Astrocyte of the cerebellum (primary cell): ENCODE measurements around the gene ENTPD6.

Experiments
- DNase-seq: peaks from one replicate; pipeline ENCODE4 v3.0.0-alpha.2; 2011; ENCODE audit warnings: low read depth
- H3K4me3 ChIP-seq: 2 replicates; pipeline ENCODE4 v1.5.1; 2011; ENCODE audit warnings: mild to moderate bottlenecking, low read depth, low read length, moderate library complexity
- in situ Hi-C: cut with HindIII; loops from 2 replicates; pipeline ENCODE4 v1.10.0; 2017; ENCODE audit warnings: low sequenced_read_pairs
- TF ChIP-seq, protein P1 (sequence below): IDR thresholded peaks from 2 replicates; pipeline ENCODE4 v1.5.1; 2012; ENCODE audit warnings: low read length, low read depth, moderate library complexity, mild to moderate bottlenecking; ENCODE audit errors: missing control alignments

The ENTPD6 gene

DNA sequence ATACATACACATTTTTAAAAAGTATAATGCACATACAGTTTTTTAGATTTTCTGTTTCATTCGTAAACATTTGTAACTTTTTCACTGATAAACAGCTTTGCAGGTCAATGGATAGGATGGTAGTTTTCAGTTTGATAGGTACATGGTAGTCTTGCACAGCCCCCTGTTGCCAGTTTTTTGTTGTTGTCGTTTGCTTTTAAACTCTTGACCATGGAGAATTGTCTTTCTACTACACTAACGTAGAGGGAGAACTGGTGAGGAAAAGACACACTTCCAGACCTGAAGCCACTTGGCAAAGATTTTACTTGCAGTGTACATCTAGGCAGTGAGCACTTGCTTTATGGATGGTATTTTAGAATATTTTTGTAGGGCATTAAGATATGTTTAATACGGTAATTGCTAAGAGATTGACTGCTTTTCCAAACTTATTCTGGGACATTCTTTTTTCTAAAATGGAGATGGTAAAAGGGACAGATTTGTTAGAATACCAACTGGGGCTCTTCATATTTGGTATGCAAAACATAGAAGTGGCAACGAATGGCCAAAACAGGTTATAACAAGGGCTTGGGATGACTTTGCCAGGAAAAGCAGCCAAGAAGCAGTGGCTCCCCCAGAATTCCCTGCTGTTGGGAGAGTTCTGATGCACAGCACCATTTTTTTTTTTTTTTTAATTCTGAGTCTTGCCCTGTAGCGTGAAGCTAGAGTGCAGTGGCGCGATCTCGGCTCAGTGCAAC lies 53.9 kb downstream of the ENTPD6 start:
- in situ Hi-C loops, result no loop called here
- TF ChIP-seq, protein P1, sequence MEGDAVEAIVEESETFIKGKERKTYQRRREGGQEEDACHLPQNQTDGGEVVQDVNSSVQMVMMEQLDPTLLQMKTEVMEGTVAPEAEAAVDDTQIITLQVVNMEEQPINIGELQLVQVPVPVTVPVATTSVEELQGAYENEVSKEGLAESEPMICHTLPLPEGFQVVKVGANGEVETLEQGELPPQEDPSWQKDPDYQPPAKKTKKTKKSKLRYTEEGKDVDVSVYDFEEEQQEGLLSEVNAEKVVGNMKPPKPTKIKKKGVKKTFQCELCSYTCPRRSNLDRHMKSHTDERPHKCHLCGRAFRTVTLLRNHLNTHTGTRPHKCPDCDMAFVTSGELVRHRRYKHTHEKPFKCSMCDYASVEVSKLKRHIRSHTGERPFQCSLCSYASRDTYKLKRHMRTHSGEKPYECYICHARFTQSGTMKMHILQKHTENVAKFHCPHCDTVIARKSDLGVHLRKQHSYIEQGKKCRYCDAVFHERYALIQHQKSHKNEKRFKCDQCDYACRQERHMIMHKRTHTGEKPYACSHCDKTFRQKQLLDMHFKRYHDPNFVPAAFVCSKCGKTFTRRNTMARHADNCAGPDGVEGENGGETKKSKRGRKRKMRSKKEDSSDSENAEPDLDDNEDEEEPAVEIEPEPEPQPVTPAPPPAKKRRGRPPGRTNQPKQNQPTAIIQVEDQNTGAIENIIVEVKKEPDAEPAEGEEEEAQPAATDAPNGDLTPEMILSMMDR, result no peak
- peak overlapping the region; percentile 75 for H3K4me3 ChIP-seq
- no peak for DNase-seq

DNA sequence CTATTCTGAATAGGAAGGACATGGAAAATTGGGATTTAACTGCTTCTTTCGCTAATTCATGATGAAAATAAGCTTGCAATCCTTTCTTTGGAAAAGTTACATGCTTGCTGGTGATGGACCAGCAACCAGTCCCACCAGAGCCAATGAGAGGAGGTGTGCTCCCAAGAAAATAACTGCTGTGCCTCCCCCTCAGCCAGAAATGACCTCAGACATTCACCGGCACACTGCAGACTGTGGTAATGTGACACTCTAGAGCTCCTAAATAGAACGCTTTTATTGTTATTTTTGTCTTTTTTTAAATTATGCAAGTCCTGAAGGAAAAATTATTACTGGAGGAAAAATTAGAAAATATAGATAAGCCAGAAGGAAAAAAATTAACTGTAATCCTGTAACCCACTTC lies 55.0 kb downstream of the ENTPD6 start:
- TF ChIP-seq, protein P1, result no peak
- in situ Hi-C loops, result loop anchor here (5.0 kb wide), 1 partner anchor 38 kb away; no protein-coding TSS in a partner anchor
- DNase-seq, result no peak
- H3K4me3 ChIP-seq, result peak overlapping the region; percentile 75

DNA sequence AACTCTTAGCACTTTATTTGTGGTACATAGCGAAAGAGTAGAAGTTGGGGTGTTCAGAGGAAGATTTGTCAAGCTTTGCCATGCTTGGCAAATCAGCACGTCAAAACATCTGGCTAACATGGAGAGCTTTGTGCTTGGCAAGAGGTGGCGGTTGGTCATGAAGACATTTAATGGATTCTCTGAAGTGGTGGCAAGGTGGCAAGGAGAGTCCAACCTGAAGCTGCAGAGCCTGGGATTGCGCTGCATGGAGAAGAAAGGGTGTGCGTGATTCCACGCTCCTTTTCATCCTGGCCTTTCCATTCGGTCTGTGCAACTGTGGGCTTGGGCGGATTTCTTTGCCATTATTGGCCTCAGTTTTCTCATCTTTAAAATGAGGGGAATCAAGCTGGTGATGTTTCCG lies 55.5 kb downstream of the ENTPD6 start:
- DNase-seq, result no peak
- TF ChIP-seq, protein P1, result no peak
- H3K4me3 ChIP-seq, result peak overlapping the region; percentile 75
- in situ Hi-C loops, result loop anchor here (5.0 kb wide), 1 partner anchor 39 kb away; no protein-coding TSS in a partner anchor

DNA sequence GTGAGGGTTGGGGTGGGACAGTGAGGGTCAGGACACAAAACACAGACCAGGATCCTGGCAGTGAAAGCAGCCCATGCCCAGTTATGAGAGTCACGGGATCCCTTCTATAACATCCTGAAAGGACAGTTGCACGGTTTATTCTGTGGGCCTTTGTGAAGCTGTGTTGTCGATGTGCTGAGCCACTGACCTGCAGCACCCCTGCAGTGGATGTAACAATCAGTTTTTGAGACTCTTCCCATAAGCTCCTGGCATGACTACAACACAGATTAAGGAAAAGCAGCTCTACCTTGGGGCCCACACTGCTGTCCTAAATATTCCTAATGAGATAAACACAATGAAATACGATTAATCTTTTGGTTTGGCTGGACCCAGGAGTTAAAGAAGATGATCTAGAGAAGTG lies 56.0 kb downstream of the ENTPD6 start:
- in situ Hi-C loops, result loop anchor here (5.0 kb wide), 1 partner anchor 39 kb away; no protein-coding TSS in a partner anchor
- TF ChIP-seq, protein P1, result no peak
- no peak for DNase-seq
- H3K4me3 ChIP-seq, result peak overlapping the region; percentile 75

DNA sequence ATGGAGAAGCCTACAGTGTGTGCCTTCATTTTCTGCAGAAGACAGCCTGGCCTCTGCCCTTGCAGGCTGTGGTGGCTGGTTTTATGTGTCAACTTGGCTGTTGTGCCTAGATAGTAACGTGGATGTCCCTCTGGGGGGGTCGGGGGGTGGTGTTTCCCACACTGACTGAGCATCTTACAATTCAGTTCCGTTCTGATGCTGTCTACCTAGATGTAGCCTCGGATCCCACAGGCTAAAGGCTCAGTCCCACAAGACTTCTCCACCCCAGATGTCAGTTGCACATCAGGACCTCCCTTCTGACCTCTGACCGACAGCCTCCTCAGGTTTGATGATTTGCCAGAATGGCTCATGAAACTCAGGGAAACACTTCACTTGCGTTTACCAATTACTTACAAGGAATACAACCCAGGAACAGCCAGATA lies 56.7 kb downstream of the ENTPD6 start:
- no peak for DNase-seq
- no peak overlapping the region for H3K4me3 ChIP-seq
- TF ChIP-seq, protein P1, result no peak
- in situ Hi-C loops, result loop anchor here (5.0 kb wide), 1 partner anchor 40 kb away; no protein-coding TSS in a partner anchor

DNA sequence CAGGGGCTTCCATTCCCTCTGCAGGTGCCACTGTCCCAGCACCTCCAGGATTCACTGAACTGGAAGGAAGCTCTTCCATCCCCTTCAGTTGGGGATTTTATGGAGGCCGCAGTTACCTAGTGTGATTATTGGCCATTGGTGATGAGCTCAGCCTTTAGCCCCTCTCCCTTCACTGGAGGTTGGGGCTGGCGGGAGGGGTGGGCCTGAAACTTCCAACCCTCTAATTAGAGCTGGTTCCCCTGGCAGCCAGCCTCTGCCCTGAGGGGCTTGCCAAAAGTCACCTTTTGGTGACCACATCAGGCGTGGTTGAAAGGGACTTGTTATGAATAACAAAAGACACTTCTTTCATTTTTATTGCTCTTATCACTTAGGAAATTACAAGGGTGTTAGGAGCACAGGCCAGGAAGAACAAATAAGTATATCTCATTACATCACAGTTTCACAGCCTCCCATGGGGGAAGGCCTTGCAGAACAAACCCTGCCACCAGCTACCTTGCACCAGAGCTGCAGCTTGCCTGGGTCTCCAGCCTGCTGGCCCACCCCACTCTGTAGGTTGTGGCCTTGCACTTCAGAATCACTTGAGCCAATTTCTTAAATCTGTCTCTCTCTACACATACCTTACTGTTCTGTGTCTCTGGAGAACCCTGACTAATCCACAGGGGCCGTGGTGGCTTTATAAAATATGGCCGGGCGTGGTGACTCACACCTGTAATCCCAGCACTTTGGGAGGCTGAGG lies 57.3 kb downstream of the ENTPD6 start:
- TF ChIP-seq, protein P1, result no peak
- in situ Hi-C loops, result loop anchor here (5.0 kb wide), 1 partner anchor 41 kb away; no protein-coding TSS in a partner anchor
- no peak for DNase-seq
- no peak overlapping the region for H3K4me3 ChIP-seq
